H1 (cell line): ENCODE data around the gene NBAS. TPM values are rescaled to one million over a fixed set of nuclear protein-coding genes. Genes with fewer than 3 reads are reported as not detected.

Source experiments
- BCL11A ChIP-seq, 2 experiments: IDR thresholded peaks; one replicate each; pipeline ENCODE4 v1.6.1; 2011; ENCODE audit warnings: low read depth in 2 of 2, low read length in 2 of 2, mild to moderate bottlenecking in 2 of 2
- CHD2 ChIP-seq: IDR thresholded peaks from 2 replicates; pipeline ENCODE4 v1.6.1; 2012; ENCODE audit warnings: low read length, improper control_type of control experiment
- NANOG ChIP-seq: IDR thresholded peaks from 2 replicates; pipeline ENCODE4 v1.6.1; 2011; ENCODE audit warnings: low read length, low read depth, mild to moderate bottlenecking, inconsistent platforms; ENCODE audit not compliant: insufficient read depth, poor library complexity, severe bottlenecking
- POU5F1 ChIP-seq: IDR thresholded peaks from 2 replicates; pipeline ENCODE4 v1.6.1; 2011; ENCODE audit warnings: low read depth, mild to moderate bottlenecking, low read length, moderate library complexity
- SP1 ChIP-seq: IDR thresholded peaks from 2 replicates; pipeline ENCODE4 v1.6.1; 2011; ENCODE audit warnings: low read depth, low read length
- polyA plus RNA-seq, 7 experiments: library from polyadenylated mRNA; depleted of rRNA in 3 of 7; stranded (reverse) in 5 of 7; unstranded in 2 of 7; fragments of >200 nt in 5 of 7; fragments of 200-250 nt in 2 of 7; gene quantifications; 1 replicate in 5 of 7; 2 replicates in 1 of 7; 4 replicates in 1 of 7; pipeline versions ENCODE4 v1.2.1 to v1.2.3, GENCODE V29; 2011 to 2013; ENCODE audit warnings: missing spikeins in 2 of 7, mixed read lengths in 2 of 7
- total RNA-seq: library from RNA; stranded (reverse); fragmentation: NEBNext Ultra II Directional; extraction: Animal tissue kit (Norgen Biotek cat#: 25700); gene quantifications from 2 replicates; pipeline ENCODE4 v1.2.1, GENCODE V29; 2021

Gene NBAS
- total and polyA plus RNA-seq, 2 of the 8 experiments (the other 6 are each of a cell fraction or from before 2014, with no cell fraction given), result 19.6 to 34.8 TPM

GRCh38 chr2:15128846-15129245 is 432.3 kb downstream of the NBAS start (continued):
- TF ChIP-seq POU5F1 (no peak), CHD2 (no peak), BCL11A (IDR thresholded peaks at IDR 0.05; ENCODE audit: low read depth in 2 of 2, low read length in 2 of 2) (no peak), SP1 (no peak), NANOG (no peak)
- TF ChIP-seq, all 59 proteins: peak for 0
